ENCODE measurements around the gene CEACAM19. TPM values are rescaled to one million over a fixed set of nuclear protein-coding genes. Genes with fewer than 3 reads are reported as not detected.
"Not testable (repeated sequence)": the region's sequence is repeated elsewhere in the genome, so short reads cannot be mapped to it uniquely, and the experiment has no call there.

The CEACAM19 gene
- total RNA-seq, 1 experiment from 2014 or later, result 0.03 TPM

DNA sequence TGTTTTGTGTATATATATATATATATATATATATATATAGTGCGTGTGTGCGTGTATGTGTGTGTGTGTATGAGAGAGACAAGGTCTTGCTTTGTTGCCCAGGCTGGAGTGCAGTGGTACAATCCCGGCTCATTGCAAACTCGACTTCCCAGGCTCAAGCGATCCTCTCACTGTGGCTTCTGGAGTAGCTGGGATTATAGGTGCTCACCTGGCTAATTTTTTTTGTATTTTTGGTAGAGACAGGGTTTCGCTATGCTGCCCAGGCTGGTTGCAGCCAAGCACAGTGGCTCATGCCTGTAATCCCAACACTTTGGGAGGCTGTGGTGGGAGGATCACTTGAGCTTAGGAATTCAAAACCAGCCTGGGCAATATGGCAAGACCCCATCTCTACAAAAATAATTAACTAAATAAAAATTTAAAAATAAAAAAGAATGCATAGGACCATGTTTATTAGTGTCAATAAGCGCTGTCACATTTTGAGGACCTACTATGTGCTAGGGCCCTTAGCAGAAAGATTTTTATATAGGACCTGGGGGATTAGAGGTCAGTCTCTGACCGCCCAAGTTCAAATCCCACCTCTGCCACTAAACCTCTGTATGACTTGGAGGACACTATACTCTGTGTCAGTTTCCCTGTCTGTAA lies 25.8 kb upstream of the CEACAM19 start:
- DNase-seq (ENCODE audit: low read depth), result no peak

- DNase-seq (ENCODE audit: low read depth), result no peak
These were observed 25.2 kb upstream of the CEACAM19 start for GRCh38 chr19:44646049-44646416.

DNA sequence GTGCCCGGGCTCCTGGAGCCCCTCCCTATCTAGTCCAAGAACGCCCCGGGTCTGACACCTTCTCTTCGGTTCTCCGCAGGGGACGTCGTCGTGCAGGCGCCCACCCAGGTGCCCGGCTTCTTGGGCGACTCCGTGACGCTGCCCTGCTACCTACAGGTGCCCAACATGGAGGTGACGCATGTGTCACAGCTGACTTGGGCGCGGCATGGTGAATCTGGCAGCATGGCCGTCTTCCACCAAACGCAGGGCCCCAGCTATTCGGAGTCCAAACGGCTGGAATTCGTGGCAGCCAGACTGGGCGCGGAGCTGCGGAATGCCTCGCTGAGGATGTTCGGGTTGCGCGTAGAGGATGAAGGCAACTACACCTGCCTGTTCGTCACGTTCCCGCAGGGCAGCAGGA lies 24.1 kb upstream of the CEACAM19 start:
- DNase-seq (ENCODE audit: low read depth), result no peak

- peak; percentile 51 for DNase-seq (ENCODE audit: low read depth)
These were observed 22.5 kb upstream of the CEACAM19 start for GRCh38 chr19:44648631-44649251.

DNA sequence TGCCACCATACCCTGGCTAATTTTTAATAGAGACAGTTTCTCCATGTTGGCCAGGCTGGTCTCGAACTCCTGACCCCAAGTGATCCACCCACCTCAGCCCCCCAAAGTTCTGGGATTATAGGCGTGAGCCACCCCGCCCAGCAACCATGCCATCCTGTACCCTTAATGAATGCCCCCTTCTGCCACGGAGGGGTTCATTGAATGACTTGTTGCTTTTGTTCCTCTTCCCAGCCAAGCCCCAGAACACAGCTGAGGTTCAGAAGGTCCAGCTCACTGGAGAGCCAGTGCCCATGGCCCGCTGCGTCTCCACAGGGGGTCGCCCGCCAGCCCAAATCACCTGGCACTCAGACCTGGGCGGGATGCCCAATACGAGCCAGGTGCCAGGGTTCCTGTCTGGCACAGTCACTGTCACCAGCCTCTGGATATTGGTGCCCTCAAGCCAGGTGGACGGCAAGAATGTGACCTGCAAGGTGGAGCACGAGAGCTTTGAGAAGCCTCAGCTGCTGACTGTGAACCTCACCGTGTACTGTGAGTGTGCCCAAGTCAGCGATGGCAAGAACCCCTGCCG lies 21.6 kb upstream of the CEACAM19 start:
- no peak for DNase-seq (ENCODE audit: low read depth)

GRCh38 chr19:44653343-44653742 lies 17.9 kb upstream of the CEACAM19 start:
- DNase-seq (ENCODE audit: low read depth), result no peak

DNA sequence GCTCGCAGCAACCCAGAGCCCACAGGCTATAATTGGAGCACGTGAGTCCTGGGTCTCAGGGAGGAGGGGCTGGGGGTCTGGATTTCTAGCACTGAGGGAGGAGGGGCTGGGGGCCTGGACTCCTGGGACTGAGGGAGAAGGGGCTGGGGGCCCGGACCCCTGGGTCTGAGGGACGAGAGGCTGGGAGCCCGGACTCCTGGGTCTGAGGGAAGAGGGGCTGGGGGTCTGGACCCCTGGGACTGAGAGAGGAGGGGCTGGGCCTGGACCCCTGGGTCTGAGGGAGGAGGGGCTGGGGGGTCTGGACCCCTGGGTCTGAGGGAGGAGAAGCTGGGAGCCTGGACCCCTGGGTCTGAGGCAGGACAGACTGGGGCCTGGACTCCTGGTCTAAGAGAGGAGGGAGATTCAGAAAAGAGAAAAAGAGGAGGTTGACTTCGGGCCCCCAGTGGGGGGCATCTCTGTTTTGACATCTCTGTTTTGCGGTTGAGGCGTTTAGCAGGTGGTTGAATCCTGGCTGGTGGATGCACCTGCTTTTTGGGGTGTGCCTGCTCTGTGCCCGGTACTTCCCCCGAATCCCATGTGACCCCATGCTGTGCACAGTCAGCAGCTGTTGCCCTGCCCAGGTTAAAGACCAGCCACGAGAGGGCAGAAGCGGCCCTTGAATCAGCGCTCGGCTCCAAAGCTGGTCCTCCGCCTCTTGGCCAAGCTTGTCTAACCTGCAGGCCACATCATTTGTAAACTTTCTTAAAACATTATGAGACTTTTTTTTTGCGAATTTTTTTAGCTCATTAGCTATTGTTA lies 17.1 kb upstream of the CEACAM19 start:
- peak; percentile 49 for DNase-seq (ENCODE audit: low read depth)

DNA sequence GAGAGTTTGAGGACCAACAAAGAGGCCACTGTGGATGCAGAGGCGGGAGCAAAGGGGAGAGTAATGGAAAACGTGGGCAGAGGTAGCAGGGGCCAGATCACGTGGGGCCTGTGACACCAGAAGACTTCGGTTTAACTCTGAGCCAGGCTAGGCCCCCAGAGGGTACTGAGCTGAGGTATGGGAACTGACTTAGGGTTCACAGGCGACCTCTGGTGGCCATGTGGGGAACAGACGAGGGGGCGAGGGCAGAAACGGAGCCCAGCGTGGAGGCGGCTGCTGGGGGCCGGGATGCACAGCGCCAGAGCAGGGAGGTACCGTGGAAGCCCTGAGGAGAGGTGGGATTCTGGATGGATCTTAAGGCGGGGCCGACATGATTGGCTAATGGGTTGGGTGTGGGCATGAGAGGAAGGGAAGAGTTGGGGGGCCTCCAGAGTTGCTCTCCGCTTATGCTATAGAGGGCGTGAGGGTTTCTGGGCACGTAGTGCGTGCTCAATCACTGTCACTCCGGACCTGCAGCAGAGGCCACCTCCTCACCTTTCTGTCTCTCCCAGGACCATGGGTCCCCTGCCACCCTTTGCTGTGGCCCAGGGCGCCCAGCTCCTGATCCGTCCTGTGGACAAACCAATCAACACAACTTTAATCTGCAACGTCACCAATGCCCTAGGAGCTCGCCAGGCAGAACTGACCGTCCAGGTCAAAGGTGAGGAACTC lies 13.9 kb upstream of the CEACAM19 start:
- DNase-seq (ENCODE audit: low read depth), result peak; percentile 55

- no peak for DNase-seq (ENCODE audit: low read depth)
These were observed 13.1 kb upstream of the CEACAM19 start for GRCh38 chr19:44658069-44658733.

DNA sequence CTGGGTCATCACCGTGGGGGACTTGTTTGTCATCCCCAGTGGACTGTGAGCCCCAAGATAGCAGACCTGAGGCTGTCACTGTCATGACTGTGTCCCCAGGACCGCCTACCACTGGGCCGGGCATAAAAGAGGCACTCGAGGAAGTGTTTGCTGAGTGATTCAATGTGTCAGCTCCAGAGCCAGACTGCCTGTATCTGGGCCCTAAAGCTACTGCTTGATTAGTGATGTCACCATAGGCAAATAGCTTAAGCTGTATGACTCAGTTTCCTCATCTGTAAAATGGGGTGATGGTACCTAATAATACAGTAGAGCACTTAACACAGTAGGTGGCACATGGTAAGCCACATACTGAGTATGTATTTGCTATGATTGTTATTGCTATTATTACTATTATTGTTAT lies 11.2 kb upstream of the CEACAM19 start:
- no peak for DNase-seq (ENCODE audit: low read depth)

GRCh38 chr19:44661205-44661604 lies 10.1 kb upstream of the CEACAM19 start:
- DNase-seq (ENCODE audit: low read depth), result no peak

GRCh38 chr19:44661904-44662303 lies 9.4 kb upstream of the CEACAM19 start:
- no peak for DNase-seq (ENCODE audit: low read depth)

GRCh38 chr19:44662691-44663385 lies 8.4 kb upstream of the CEACAM19 start:
- no peak for DNase-seq (ENCODE audit: low read depth)

GRCh38 chr19:44663996-44664395 lies 7.3 kb upstream of the CEACAM19 start:
- no peak for DNase-seq (ENCODE audit: low read depth)

- no peak for DNase-seq (ENCODE audit: low read depth)
These were observed 6.3 kb upstream of the CEACAM19 start for GRCh38 chr19:44664976-44665375.

DNA sequence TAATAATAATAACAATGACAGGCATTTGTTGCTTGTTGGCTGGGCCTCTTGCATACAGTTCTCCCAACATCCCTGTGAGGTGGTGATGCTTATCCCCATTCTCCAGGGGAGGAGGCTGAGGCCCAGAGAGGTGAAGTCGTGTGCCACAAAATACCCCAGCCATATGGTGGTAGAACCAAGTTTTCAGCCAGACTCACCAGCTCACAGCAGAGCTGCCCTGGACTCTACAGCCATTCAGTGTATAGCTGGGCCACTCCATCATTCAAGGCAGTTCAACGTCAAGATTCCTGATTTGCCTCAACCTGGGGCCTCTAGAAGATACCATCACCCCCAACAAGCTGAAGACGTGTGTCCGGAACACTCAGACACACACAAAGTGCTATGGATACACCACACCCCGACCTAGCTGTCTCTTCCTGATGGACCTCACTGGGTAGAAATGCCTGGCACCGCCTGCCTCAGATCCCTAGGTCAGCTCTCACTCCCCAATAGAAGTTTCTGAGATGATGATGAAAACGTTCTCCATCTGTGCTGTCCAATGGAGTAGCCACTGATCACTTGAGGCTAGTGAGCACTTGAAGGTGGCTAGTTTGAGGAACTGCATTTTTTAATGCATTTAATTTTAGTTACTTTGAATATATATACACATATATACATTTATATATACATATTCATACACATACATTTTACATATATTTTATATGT lies 4.3 kb upstream of the CEACAM19 start:
- no peak for DNase-seq (ENCODE audit: low read depth)

DNA sequence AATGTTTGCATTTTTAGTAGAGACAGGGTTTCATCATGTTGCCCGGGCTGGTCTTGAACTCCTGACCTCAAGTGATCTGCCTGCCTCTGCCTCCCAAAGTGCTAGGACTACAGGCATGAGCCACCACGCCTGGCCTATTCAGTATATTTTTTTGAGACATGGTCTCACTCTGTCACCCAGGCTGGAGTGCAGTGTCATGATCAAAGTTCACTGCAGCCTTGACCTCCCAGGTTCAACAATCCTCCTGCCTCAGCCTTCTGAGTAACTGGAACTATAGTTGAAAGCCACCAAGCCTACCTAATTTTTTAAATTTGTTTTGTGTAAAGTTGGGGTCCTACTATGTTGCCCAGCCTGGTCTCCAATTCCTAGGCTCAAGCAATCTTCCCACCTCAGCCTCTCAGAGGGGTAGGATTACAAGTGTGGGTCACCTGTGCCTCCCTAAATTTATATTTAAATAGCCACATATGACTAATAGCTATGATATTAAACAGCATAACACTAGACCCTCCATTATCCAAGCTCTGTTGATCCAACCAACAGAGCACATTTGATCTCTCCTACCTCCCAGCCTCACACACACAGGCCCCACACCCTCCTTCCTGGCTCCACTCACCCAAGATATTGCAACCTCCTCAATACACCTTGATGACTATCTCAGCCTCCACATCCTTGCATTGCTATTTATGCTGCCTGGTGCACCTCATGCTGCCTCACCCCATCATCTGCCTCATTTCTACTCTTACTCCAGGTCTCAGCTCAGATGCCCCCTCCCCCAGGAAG lies 2.1 kb upstream of the CEACAM19 start:
- no peak for DNase-seq (ENCODE audit: low read depth)

DNA sequence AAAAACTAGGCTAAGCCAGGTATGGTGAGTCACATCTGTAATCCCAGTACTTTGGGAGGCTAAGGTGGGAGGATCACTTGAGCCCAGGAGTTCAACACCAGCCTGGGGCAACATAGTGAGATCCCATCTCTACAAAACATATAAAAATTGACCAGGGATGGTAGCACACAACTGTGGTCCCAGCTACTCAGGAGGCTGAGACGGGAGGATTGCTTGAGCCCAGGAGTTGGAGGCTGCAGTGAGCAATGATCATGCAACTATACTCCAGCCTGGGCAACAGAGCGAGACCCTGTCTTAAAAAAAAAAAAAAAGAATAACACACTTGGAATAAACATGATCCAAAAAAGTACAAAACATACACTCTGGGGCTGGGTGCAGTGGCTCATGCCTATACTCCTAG lies 1.3 kb upstream of the CEACAM19 start:
- DNase-seq (ENCODE audit: low read depth), result not testable (repeated sequence)

DNA sequence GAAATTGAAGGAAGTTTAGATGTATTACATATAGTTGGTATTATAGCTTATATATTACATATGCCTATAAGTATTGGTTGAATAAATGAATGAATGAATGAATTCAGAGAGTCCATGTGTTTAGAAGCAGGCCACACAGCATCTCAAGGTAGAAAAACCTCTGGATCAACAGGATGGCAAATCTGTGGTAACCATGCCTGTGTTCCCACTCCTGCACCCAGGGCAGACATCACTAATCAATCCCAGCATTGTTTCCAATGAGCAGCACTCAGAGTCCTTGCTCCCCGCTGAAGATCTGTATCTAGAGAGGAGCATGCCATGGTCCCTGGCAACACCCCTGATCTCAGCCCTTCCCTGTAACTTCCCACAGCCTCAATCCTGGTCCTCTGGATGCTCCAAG lies 944 bp downstream of the CEACAM19 start:
- no peak for DNase-seq (ENCODE audit: low read depth)

All from HT1080 (cell line).